Measurements from ENCODE around the gene ADAMTSL2.

GRCh38 chr9:133577737-133578112, 43.2 kb downstream of the ADAMTSL2 start:
- TF ChIP-seq SMC3 (IDR thresholded peaks at IDR 0.05; ENCODE audit: low read depth, low read length) (no peak), POLR2AphosphoS5 (IDR thresholded peaks at IDR 0.05; ENCODE audit: low read depth, low read length) (no peak), CTCF (IDR thresholded peaks at IDR 0.05) (no peak)

Data from SK-N-SH (cell line).